ENCODE data around the gene ZNF101. TPM values are rescaled to one million over a fixed set of nuclear protein-coding genes. Genes with fewer than 3 reads are reported as not detected.
"Not testable (repeated sequence)": the region's sequence is repeated elsewhere in the genome, so short reads cannot be mapped to it uniquely, and the experiment has no call there.

Gene ZNF101
- total and polyA plus RNA-seq, 9 donors: 4.6 to 7.6 (median 5.6) TPM

DNA sequence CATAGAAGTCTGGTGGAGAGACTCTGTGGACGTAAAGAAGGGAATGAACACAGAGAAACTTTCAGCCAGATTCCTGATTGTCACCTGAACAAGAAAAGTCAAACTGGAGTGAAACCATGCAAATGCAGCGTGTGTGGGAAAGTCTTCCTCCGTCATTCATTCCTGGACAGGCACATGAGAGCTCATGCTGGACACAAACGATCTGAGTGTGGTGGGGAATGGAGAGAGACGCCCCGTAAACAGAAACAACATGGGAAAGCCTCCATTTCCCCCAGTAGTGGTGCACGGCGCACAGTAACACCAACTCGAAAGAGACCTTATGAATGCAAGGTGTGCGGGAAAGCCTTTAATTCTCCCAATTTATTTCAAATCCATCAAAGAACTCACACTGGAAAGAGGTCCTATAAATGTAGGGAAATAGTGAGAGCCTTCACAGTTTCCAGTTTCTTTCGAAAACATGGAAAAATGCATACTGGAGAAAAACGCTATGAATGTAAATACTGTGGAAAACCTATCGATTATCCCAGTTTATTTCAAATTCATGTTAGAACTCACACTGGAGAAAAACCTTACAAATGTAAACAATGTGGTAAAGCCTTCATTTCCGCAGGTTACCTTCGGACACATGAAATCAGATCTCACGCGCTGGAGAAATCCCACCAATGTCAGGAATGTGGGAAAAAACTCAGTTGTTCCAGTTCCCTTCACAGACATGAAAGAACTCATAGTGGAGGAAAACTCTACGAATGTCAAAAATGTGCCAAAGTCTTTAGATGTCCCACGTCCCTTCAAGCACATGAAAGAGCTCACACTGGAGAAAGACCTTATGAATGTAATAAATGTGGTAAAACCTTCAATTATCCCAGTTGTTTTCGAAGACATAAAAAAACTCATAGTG lies 10.8 kb downstream of the ZNF101 start:
- H3K36me3 ChIP-seq (ENCODE audit: control insufficient read depth, insufficient read depth, low read length): peaks cover 20% of the 10 kb centered on the region
- 100% methylated on average over 6 of the region's 20 CpGs for WGBS (ENCODE audit: insufficient coverage)
- peaks cover 4% of the 10 kb centered on the region for H3K9me3 ChIP-seq (replicated peaks; ENCODE audit: control insufficient read depth, low read depth, low read length)
- no peak overlapping the region for H3K4me3 ChIP-seq (ENCODE audit: low read length)
- H3K4me1 ChIP-seq (ENCODE audit: control insufficient read depth, insufficient read depth, low read length): no peaks in the 10 kb centered on the region
- DNase-seq: no peak
- H3K27me3 ChIP-seq (ENCODE audit: control insufficient read depth, insufficient read depth, low read length): no peaks in the 10 kb centered on the region
- H3K27ac ChIP-seq (ENCODE audit: low read length): no peak overlapping the region

- not testable (repeated sequence) for H3K4me3 ChIP-seq (ENCODE audit: low read length); DNase-seq; H3K4me1 ChIP-seq (ENCODE audit: control insufficient read depth, insufficient read depth, low read length); H3K27ac ChIP-seq (ENCODE audit: low read length); H3K36me3 ChIP-seq (ENCODE audit: control insufficient read depth, insufficient read depth, low read length); H3K9me3 ChIP-seq (replicated peaks; ENCODE audit: control insufficient read depth, low read depth, low read length); H3K27me3 ChIP-seq (ENCODE audit: control insufficient read depth, insufficient read depth, low read length)
- 96% methylated on average over 12 of the region's 15 CpGs for WGBS (ENCODE audit: insufficient coverage)
These were observed 17.5 kb downstream of the ZNF101 start for GRCh38 chr19:19686119-19686518.

GRCh38 chr19:19686580-19686979 lies 17.9 kb downstream of the ZNF101 start:
- no peaks in the 10 kb centered on the region for H3K27me3 ChIP-seq (ENCODE audit: control insufficient read depth, insufficient read depth, low read length)
- H3K9me3 ChIP-seq (replicated peaks; ENCODE audit: control insufficient read depth, low read depth, low read length): peaks cover 6% of the 10 kb centered on the region
- no peak overlapping the region for H3K27ac ChIP-seq (ENCODE audit: low read length)
- no peaks in the 10 kb centered on the region for H3K4me1 ChIP-seq (ENCODE audit: control insufficient read depth, insufficient read depth, low read length)
- H3K4me3 ChIP-seq (ENCODE audit: low read length): no peak overlapping the region
- H3K36me3 ChIP-seq (ENCODE audit: control insufficient read depth, insufficient read depth, low read length): no peaks in the 10 kb centered on the region
- WGBS (ENCODE audit: insufficient coverage): 88% methylated on average over 5 of the region's 6 CpGs
- no peak for DNase-seq

- WGBS (ENCODE audit: insufficient coverage): 67% methylated on average over 1 of the region's 3 CpGs
- H3K9me3 ChIP-seq (replicated peaks; ENCODE audit: control insufficient read depth, low read depth, low read length): peaks cover 6% of the 10 kb centered on the region
- no peak for DNase-seq
These were observed 18.5 kb downstream of the ZNF101 start for GRCh38 chr19:19687090-19687489.

DNA sequence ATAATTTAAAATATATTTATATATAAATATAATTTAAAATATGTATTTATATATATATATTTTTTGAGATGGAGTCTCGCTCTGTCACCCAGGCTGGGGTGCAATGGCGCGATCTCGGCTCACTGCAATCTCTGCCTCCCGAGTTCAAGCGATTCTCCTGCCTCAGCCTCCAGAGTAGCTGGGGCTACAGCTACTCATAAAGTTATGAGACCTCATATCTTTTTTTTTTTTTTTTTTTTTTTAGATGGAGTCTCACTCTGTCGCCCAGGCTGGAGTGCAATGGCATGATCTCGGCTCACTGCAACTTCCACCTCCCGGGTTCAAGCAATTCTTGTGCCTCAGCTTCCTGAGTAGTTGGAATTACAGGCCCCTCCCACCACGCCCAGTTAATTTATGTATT lies 20.4 kb downstream of the ZNF101 start:
- H3K27me3 ChIP-seq (ENCODE audit: control insufficient read depth, insufficient read depth, low read length); H3K27ac ChIP-seq (ENCODE audit: low read length); H3K36me3 ChIP-seq (ENCODE audit: control insufficient read depth, insufficient read depth, low read length); H3K9me3 ChIP-seq (replicated peaks; ENCODE audit: control insufficient read depth, low read depth, low read length); DNase-seq; H3K4me3 ChIP-seq (ENCODE audit: low read length); H3K4me1 ChIP-seq (ENCODE audit: control insufficient read depth, insufficient read depth, low read length): not testable (repeated sequence)
- WGBS (ENCODE audit: insufficient coverage): no CpG with 5 or more reads among the region's 10 CpGs

More at GRCh38 chr19:19687090-19687489, 18.5 kb downstream of the ZNF101 start:
- no peak overlapping the region for H3K4me3 ChIP-seq (ENCODE audit: low read length)
- H3K27ac ChIP-seq (ENCODE audit: low read length): no peak overlapping the region
- H3K36me3 ChIP-seq (ENCODE audit: control insufficient read depth, insufficient read depth, low read length): no peaks in the 10 kb centered on the region
- no peaks in the 10 kb centered on the region for H3K27me3 ChIP-seq (ENCODE audit: control insufficient read depth, insufficient read depth, low read length)
- H3K4me1 ChIP-seq (ENCODE audit: control insufficient read depth, insufficient read depth, low read length): no peaks in the 10 kb centered on the region

- Histone ChIP-seq H3K9me3 (replicated peaks; ENCODE audit: control insufficient read depth, low read depth, low read length) (no peaks in the 10 kb centered on the region), H3K4me1 (ENCODE audit: control insufficient read depth, insufficient read depth, low read length) (no peaks in the 10 kb centered on the region), H3K27me3 (ENCODE audit: control insufficient read depth, insufficient read depth, low read length) (no peaks in the 10 kb centered on the region), H3K27ac (ENCODE audit: low read length) (no peak overlapping the region), H3K4me3 (ENCODE audit: low read length) (no peak overlapping the region), H3K36me3 (ENCODE audit: control insufficient read depth, insufficient read depth, low read length) (no peaks in the 10 kb centered on the region)
- WGBS (ENCODE audit: insufficient coverage): 88% methylated on average over 8 of the region's 10 CpGs
- DNase-seq: no peak
These were observed 23.0 kb downstream of the ZNF101 start for GRCh38 chr19:19691683-19692082.

DNA sequence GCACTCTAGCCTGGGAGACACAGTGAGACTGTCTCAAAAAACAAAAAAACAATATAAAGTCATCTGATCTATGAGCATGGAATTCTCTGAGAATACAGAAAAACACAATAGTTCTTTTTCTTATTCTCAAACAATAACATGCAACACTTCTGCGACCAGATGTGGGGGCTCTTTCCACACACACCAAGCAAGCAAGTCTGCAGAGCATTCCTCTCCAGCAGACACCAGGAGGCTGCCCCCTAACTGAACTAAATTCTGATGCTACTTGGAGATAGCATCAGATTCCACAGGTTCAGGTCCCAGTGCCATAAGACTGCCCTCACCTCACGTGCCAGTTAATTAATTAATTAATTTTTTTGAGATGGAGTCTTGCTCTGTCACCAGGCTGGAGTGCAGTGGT lies 27.7 kb downstream of the ZNF101 start:
- peaks cover 15% of the 10 kb centered on the region for H3K9me3 ChIP-seq (replicated peaks; ENCODE audit: control insufficient read depth, low read depth, low read length)
- 78% methylated on average over 1 of the region's 2 CpGs for WGBS (ENCODE audit: insufficient coverage)
- no peaks in the 10 kb centered on the region for H3K4me1 ChIP-seq (ENCODE audit: control insufficient read depth, insufficient read depth, low read length)
- no peaks in the 10 kb centered on the region for H3K36me3 ChIP-seq (ENCODE audit: control insufficient read depth, insufficient read depth, low read length)
- H3K4me3 ChIP-seq (ENCODE audit: low read length): no peak overlapping the region
- no peaks in the 10 kb centered on the region for H3K27me3 ChIP-seq (ENCODE audit: control insufficient read depth, insufficient read depth, low read length)
- DNase-seq: no peak
- no peak overlapping the region for H3K27ac ChIP-seq (ENCODE audit: low read length)

GRCh38 chr19:19697589-19697988 lies 28.9 kb downstream of the ZNF101 start:
- Histone ChIP-seq H3K27me3 (ENCODE audit: control insufficient read depth, insufficient read depth, low read length) (no peaks in the 10 kb centered on the region), H3K4me1 (ENCODE audit: control insufficient read depth, insufficient read depth, low read length) (no peaks in the 10 kb centered on the region), H3K27ac (ENCODE audit: low read length) (no peak overlapping the region), H3K4me3 (ENCODE audit: low read length) (no peak overlapping the region), H3K9me3 (replicated peaks; ENCODE audit: control insufficient read depth, low read depth, low read length) (peaks cover 21% of the 10 kb centered on the region), H3K36me3 (ENCODE audit: control insufficient read depth, insufficient read depth, low read length) (no peaks in the 10 kb centered on the region)
- WGBS (ENCODE audit: insufficient coverage): 70% methylated on average over 2 of the region's 5 CpGs
- no peak for DNase-seq

DNA sequence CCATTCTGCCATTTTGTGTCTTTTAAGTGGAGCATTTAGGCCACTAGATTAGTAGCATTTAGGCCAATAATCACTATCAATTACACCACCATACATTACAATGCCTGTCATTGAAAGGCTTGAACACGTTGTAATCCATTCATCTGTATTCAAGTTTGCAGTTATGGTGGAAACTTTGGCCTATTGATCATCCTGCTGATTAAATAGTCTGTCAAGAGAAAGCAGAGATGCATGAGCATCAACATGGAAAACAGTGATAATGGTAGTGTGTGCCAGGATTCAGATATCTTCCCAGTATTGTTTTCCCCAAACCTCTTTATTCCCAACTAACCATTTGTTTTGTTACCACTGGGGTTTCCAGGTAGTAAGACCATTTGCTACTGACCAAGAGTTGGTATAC lies 31.9 kb downstream of the ZNF101 start:
- H3K4me1 ChIP-seq (ENCODE audit: control insufficient read depth, insufficient read depth, low read length); H3K36me3 ChIP-seq (ENCODE audit: control insufficient read depth, insufficient read depth, low read length); H3K27ac ChIP-seq (ENCODE audit: low read length); DNase-seq; H3K4me3 ChIP-seq (ENCODE audit: low read length); H3K27me3 ChIP-seq (ENCODE audit: control insufficient read depth, insufficient read depth, low read length): not testable (repeated sequence)
- 80% methylated on average over 1 of the region's 1 CpG for WGBS (ENCODE audit: insufficient coverage)
- H3K9me3 ChIP-seq (replicated peaks; ENCODE audit: control insufficient read depth, low read depth, low read length): peaks cover 31% of the 10 kb centered on the region

DNA sequence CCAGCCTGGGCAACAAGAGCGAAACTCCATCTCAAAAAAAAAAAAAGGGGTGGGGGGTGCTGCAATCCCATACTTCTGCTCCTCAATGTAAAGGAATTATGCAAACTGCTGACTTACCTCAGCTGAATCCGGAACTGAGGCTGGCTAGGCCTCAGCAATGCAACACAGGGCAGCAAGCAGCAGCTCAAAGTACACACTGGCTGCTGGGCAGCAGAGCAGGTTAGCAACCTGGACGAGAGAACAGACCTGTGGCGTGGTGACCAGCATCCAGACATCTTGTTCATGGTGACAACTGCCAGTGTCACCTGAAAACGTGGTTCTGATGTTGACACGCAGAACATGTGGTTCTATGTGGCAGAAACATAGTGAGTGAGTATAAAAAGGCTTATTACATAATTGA lies 36.2 kb downstream of the ZNF101 start:
- no peak for DNase-seq
- WGBS (ENCODE audit: insufficient coverage): 89% methylated on average over 6 of the region's 6 CpGs
- Histone ChIP-seq H3K4me3 (ENCODE audit: low read length) (no peak overlapping the region), H3K36me3 (ENCODE audit: control insufficient read depth, insufficient read depth, low read length) (peaks cover 9% of the 10 kb centered on the region), H3K27me3 (ENCODE audit: control insufficient read depth, insufficient read depth, low read length) (no peaks in the 10 kb centered on the region), H3K27ac (ENCODE audit: low read length) (no peak overlapping the region), H3K4me1 (ENCODE audit: control insufficient read depth, insufficient read depth, low read length) (no peaks in the 10 kb centered on the region), H3K9me3 (replicated peaks; ENCODE audit: control insufficient read depth, low read depth, low read length) (peaks cover 59% of the 10 kb centered on the region)

All from muscle of leg (tissue), 11 donors.